NOMO-1 (cell line): ENCODE results near the gene BRINP3.

ENCODE experiments used
- DNase-seq, 2 experiments: peaks; one replicate each; lab custom pipeline; 2025; ENCODE audit not compliant: unreplicated experiment in 2 of 2; lab: John Stamatoyannopoulos, UW

BRINP3 gene

DNA sequence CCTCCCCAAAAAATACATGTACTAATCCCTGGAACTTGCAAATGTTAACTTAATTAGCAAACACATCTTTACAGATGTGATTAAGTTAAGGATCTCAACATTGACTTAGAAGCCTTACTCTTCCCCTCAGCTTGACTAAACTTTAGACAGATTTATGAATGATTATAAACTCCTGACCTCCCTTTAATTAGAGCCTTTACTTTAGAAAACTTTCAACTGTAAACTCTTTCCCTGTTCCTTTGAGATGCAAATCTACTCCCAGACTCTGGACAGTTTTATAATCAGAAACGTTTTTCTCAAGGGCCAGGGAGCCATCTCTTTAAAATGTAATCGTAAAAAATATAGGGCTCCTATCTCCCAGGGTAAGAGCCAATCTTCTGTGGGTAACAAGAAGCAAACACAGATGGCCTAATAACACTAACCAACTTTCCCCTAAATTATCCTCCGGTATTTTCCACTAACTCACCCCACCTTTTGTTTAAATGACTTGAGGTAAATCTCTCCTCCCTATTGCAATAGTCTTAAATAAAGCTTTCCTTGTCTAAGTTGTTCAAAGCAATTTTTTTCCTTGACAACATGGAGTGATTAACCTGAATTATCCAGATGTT is 284.1 kb downstream of the BRINP3 start:
- DNase-seq = no peak

DNA sequence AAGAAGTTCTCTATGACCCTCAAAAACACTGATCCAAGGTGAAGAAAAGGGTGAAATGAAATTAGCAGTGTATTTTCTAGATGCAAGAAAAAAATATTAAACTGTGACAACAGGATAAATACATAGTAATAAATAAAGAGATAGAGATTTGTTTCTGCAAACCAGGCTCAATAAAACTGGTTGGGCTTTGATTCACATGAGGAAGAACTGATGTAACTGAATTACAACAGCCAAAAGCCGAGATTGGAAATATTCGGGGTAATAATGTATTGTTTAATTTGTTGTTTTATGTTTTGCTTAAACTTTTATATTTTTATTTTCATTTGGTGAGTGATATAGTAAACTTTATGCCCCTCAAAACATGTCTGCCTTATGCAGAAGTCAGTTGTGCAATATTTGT is 285.0 kb downstream of the BRINP3 start:
- no peak for DNase-seq

DNA sequence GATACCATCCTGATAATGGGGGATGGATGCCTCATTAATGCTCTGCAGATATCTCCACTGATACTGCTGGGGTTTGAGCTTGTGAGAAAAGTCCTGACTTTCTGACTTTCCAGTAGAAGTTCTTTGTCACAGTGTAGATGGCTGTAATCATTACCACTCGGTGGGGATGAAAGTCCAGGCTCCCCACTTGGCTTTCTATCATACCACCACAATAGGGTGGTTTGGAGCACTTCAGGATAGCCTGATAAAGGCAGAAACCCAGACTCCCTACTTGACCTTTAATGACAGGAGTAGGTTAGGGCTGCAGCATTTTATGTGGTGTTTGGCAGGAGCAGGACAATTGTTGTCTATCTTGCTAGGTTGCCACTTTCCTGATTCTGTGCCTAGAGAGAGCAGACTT is 294.1 kb downstream of the BRINP3 start:
- no peak for DNase-seq

DNA sequence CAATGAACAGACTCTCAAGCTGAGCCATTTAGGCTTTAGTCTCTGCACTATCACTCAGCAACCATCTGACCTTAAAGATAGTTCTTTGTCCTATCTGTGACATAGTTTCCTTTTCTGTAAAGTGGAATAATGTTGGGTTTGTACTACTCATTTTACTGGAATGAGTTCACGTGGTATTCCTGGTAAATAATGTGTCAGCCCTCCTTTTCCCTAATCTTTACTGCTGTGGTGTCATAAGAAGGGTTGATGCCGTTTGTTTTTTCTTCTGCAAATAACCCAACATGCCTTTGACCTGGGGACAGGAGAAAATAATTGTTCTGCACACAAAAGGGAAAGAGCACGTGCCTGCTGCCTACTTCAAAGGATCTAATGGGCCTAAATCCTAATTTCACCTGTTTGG is 297.8 kb downstream of the BRINP3 start:
- DNase-seq = no peak

DNA sequence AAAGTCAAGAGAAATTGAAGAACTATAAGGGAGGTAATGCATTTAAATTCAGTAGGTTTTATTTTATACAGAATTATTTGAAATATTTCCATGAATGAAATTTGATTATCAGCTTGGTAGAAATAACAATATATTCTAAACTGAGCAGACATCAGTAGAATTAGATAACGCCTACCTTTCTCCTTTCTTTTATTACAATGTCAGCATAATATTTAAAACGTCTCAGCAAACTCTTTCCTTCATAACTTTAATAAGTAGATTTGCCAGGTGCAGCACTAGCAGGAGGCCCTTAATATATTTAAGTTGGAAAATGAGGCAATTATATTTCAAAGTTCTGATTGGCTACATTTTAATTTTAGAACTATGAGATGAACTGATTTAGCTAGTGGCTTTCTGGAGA is 298.8 kb downstream of the BRINP3 start:
- no peak for DNase-seq

DNA sequence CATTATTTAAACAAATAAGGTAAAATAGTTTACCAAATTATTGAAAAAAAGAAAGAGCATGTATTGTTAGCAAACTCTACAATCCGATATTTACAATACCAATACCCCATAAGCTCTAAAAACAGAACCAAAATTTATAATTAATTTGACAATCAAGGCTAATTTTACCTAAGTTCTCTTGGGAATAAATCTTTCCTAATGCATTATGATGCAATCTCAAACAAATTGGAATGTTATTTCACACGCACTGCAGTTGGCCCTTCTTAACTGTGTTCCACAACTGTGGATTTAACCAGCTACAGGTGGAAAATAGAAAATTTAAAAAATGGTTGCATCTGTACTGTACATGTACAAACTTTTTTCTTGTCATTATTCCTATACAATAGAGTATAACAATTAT is 300.1 kb downstream of the BRINP3 start:
- DNase-seq = no peak

DNA sequence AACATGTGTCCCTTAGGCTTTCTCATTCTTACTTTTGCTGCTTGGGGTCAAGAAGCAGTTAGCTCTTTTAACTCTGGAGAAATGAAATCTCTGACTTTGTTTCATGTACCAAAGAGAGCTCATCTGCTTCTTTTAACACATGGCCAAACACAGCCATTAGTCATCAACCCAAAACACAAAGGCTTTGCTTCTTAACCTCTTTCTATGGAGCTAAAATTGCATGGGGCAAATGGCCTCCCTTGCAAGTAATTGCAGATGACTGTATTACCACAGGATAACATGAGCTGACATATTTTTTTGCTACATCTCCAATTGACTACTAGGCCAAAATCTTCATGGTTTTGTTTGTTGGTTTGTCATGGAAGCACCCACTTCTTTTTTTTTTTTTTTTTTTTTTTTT is 300.9 kb downstream of the BRINP3 start:
- no peak for DNase-seq

DNA sequence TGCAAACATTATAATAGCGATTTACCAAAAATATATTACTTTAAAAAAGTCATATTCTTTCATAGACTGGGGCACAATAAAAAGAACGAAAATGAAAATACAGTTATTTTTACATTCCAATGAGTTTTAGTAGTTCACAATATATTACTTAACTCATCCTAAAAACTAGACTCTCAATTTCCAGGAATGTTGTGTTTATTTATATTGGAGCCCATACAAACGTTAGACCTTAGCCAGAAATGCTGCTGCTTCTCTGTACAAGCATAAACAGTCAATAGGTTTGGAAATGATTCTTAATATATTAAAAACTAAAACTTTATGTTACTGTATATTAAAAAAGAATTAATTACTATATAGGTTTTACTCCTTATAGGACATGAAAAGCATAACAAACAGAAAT is 302.3 kb downstream of the BRINP3 start:
- no peak for DNase-seq

DNA sequence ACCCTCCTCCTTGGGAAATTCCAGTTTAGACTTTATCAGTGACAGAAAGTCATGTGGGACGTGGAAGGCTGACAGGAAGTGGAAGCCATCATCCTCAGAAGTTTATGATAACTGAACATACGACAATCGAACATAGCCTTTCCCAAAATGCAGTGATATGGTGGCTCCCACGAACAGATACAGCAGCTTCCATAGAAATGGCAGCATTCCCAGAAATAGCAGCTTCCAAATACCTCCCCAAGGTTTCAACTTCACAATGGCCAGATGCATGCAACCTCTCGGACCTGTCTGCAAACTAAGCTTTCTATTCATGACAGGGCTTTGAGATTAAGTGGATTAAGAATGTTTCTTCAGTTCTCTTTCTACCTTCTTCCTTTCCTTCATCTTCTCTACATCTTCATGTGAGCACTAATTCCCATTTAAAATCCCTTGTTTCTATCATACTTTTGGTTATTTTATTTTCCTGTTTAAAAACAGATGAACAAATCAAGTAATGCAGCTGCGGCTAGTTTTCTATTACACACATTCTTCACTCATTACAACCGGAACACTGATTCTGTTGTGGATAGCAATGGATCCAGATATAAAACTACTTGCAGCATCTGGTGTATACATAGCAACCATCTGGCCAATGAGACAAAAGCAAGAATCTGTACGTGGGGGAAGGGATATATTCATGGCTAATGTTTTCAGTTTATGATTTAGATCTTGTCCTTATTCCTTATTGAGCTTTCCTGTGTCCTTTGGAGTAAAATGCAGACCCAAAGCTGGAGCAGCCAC is 304.8 kb downstream of the BRINP3 start:
- DNase-seq = no peak

DNA sequence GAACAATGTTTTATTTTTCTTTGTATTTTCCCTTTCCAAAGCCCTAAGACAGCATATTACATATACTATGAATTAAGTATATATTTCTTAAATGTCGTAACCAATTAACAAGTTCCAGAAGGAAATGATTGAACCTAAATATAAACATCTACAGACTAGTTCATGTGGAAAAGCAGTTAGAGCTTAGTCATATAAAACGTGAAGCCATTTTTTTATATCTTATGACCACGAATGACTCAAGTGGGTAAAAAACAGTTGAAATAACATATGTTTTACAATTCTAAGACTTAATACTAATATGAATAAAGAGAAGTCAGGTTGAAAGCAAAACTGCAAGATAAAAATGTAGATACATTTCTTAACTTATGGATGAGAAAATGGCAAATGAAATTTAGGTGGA is 307.3 kb downstream of the BRINP3 start:
- no peak for DNase-seq

DNA sequence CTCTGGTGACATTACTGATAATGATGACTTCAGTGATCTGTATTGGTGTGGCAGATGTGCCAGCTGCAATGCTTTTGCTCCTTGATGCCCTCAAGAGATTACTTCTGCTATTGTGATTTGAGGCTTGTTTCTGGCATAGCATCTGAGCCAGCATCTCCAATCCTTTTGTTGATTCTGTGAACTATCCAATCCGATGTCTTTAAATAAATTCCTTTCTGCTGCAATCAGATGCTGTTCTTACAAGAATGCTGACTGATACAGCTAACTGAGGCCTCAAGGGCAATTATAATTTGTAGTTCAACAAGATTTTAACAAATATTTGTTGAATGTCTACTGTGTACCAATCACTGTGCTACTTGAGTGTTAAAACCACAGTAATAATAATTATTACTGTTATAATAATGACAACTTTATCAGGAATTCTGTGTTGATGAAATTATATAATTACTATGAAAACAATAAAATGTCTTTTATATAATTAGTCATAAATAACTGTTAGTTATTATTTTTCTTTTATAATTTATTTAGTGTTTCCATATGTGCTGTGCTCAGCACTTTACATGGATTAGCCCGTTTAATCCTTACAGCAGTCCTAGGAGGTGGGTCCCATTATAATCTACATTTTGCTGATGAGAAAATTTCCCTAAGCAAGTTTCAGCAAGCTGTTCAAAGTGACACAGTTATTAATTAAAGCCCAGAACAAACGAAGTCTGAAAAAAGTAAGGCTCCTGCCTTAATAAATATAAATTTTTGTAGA is 308.2 kb downstream of the BRINP3 start:
- DNase-seq = no peak

DNA sequence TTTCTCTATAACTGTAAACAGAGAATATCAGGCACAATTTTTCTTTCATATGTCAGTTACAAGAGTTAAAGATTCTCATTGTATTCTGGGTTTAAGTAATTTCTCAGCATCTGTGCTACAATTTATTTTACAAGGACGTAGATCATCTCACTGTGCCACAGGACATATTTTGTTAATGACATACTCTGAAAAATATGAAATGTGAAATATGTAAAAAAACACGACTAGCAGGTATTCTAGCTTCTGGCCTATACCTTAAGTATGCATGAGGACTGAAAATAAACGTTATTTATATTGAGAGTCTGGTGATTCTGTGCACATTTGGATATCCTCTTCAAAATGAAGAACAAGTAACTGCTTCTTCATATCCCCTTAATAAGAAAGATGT is 308.8 kb downstream of the BRINP3 start:
- DNase-seq = no peak

DNA sequence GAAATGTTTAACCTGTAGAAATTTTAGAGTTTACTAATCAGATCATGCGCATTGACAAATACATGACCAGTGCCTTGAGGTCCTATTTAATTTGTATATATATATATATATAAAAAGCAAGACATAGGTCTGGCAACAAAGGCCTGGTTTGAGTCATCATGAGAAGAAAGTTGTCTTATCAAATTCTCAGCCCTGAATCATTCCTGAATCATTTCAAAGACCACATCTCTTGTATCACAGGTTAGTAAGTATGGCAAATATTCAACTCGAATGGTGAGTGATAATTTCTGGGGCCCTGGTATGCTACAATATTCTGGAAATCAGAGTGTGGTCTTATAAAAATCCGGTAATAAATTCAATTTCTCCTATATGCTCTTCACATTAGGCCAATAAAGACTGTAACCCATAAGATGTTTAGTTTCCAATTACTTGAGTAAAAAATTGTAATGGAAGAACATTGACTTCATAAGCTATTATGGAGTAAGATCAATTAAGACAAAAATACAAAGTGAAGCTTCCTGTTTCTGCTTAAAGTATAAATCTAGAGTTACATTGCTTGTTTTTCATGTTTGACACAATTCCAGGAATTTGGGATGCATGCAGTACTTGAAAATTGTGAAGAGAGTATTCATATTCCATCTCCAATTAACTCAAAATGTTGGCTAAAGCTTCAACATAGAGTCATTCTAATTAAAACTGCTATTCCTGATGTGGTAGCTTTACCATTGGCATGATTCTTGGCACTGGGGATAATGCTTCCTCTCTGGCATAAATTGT is 309.4 kb downstream of the BRINP3 start:
- DNase-seq = no peak

DNA sequence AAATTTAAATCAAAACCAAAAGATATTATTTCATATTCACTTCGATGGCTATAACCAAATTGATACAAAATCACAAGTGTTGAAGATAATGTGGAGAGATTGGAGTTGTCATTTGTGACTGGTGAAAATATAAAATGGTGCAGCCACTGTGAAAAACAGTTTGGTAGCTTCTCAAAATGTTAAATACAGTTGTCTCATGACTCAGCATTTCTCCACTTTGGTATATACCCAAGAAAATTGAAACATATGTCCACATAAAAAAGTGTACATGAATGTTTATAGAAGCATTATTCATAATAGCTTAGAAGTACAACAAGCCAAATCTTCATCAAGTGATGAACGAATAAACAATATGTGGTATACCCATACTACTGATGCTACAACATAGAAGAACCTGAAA is 318.5 kb downstream of the BRINP3 start:
- no peak for DNase-seq

DNA sequence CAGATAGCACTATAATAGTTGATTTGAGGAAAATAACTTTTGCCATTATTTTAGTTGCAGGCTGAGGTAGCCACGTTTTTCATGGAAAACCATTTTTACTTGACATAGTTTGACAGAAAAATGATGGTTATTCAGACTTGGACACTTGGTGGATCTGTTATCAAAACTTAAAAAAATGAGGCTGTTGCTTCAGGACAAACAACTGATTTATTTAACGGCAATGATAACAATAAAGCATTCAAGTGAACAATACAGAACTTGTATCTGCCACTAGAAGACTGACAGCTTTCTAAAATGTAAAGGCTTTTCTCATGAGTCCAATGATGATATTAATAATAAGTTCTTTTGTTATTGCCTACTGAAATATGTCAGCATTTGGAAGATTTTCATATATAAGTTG is 322.9 kb downstream of the BRINP3 start:
- DNase-seq = no peak

DNA sequence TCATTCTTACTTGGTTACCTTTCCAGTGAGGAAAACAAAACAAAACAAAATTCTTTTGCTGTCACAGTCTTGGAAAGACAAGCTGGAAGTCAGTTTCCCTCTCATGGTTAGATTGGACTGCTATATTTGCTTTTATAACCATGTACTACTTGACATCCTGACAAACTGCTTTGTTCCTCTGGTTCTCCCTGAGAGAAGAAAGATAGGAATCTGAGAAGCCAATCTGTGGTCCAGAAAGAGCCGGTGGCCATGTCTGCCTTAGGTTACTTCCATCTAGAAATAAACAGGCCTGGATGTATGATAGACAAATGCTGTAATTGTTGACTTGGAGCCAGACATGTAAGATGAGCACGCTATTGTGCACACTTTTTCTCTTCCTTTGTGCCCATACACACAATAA is 330.0 kb downstream of the BRINP3 start:
- DNase-seq = no peak

DNA sequence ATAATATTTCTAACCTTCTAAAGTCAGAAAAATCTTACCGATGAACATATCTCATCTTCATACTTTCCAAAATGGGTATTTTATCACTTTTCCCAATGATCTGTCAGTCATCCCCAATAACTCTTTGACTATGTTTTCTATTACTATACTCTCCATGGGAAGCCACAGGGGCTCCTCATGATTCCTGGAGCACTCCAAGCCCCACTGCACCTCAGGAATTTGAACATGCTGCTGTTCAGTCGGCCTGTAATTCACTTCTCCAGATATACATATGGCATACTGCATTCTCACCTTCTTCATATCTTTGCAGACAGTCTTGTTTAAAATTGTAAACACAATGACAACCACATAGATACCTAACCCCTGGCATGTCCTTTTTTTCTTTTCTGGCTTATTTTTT is 333.0 kb downstream of the BRINP3 start:
- no peak for DNase-seq

DNA sequence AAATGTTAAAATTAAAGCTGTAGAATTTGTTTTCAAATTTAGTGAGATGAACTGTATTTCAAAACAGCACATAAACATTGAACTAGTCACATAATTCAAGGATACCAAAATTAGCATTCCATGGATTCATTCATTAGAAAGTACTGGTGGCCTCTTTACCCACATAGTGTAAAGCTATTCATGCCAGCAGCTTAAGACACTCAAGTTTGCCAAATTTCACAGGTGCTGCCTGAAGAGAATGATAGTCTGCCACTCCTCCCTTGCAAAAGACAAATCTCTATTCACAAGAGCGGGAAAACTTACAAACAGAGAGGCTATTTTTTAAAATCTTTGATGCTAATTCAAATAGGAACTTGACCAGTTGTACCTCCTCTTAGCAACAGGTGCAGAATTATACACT is 337.0 kb downstream of the BRINP3 start:
- DNase-seq = no peak

DNA sequence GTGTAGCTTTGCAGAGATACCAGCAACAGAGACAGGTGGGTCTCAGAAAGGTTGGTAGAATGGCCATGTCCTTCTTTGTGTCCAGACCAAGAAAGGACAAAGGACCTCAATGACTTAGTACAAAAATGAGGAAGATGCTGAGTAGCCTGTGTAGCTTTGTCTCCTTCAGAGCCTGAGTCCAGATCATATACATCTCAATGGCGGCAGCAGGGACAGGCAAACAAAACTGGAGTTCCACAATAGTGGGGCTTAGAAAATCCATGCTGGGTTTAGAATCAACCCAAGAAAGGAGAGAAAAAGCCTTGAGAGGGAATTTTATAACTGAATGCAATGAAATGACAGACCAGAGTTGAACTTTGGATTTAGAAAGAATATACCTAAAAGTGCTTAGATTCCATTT is 339.0 kb downstream of the BRINP3 start:
- no peak for DNase-seq

DNA sequence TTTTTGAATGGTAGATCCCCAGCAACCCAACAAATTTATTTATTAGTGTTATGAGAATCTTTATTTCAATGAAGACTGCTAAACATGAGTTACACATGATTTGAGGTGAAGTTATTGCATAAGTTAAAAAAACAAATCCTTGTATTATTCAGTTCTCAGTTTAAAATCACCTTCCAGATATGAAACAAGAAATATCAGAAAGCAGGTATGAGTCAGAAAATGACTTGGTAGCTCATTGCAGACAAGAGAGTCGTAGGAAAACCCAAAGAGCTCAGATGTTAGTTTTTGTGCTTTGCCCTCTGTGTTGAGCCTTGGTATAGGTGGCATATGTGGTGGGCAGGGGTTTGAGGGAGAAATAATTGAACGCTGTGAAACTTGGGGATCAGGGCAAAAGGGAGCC is 339.4 kb downstream of the BRINP3 start:
- no peak for DNase-seq

DNA sequence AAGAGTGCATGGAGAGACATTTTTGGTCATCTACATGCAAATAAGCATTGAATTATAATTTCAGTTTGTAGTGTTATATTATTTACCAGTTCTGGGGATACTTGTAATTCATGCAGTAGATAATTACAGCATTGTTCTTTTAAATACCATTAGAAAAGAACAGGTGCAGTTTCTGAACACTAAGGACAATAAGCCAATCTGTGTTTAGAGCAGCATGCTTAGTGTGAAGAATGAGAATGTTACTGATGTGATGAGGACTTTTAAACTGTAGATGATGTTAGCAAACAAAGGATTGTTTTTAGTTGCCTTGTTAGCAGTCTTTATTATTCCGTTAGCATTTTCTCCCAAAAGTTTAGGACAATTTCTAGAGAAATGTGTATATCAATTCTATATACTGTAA is 348.3 kb downstream of the BRINP3 start:
- DNase-seq = no peak
